H1 (cell line): Measurements from ENCODE around the gene MRPL32. TPM values are rescaled to one million over a fixed set of nuclear protein-coding genes. Genes with fewer than 3 reads are reported as not detected.

Experiments
- CTCF ChIA-PET: fragments of 300-600 bp; sonication (Branson Sonifier 250); formaldehyde crosslinking; loops from one replicate; lab custom pipeline; 2021; ENCODE audit not compliant: partially characterized antibody; lab: Charles Lee
- POLR2A ChIA-PET: fragments of 300-600 bp; sonication (Branson Sonifier 250); formaldehyde crosslinking; loops from one replicate; lab custom pipeline; 2021; ENCODE audit warnings: inconsistent platforms; ENCODE audit not compliant: partially characterized antibody; lab: Charles Lee
- DNase-seq, 2 experiments: peaks; one replicate each; pipeline versions ENCODE4 v3.0.0 to v3.0.0-alpha.2; 2010 to 2022; ENCODE audit warnings: low spot score in 2 of 2, low read depth in 1 of 2, mixed read lengths in 1 of 2
- FAIRE-seq: peaks from 2 replicates; lab custom pipeline; 2011; peaks lifted over from hg19 to GRCh38; lab: Jason Lieb, UNC
- H2AFZ ChIP-seq: 2 replicates; pipeline ENCODE4 v1.8.1; 2012; ENCODE audit warnings: low read length, inconsistent platforms
- H2AK5ac ChIP-seq: 2 replicates; pipeline ENCODE4 v1.6.1; 2013; ENCODE audit warnings: low read depth, low read length
- H2BK120ac ChIP-seq: replicated peaks from 2 replicates; pipeline ENCODE3; 2013; ENCODE audit warnings: low read depth, low read length, inconsistent platforms
- H2BK12ac ChIP-seq: 2 replicates; pipeline ENCODE4 v1.6.1; 2013; ENCODE audit warnings: low read depth, low read length
- H2BK15ac ChIP-seq: 2 replicates; pipeline ENCODE4 v1.6.1; 2013; ENCODE audit warnings: low read length
- H2BK20ac ChIP-seq: 2 replicates; pipeline ENCODE4 v1.6.1; 2013; ENCODE audit warnings: low read length
- H2BK5ac ChIP-seq: 2 replicates; pipeline ENCODE4 v1.6.1; 2013; ENCODE audit warnings: low read depth, low read length
- H3K14ac ChIP-seq: 2 replicates; pipeline ENCODE4 v1.6.1; 2013; ENCODE audit warnings: inconsistent platforms; ENCODE audit not compliant: insufficient read length
- H3K18ac ChIP-seq: 2 replicates; pipeline ENCODE4 v1.6.1; 2013; ENCODE audit warnings: low read length; ENCODE audit errors: extremely low read depth
- H3K23ac ChIP-seq: 2 replicates; pipeline ENCODE4 v1.6.1; 2013; ENCODE audit warnings: inconsistent platforms; ENCODE audit not compliant: insufficient read length
- H3K23me2 ChIP-seq: 2 replicates; pipeline ENCODE4 v1.6.1; 2013; ENCODE audit warnings: low read depth, low read length
- H3K27ac ChIP-seq: 2 replicates; pipeline ENCODE4 v1.6.1; 2011; ENCODE audit warnings: low read depth, low read length, inconsistent platforms
- H3K27me3 ChIP-seq, 4 experiments: replicated peaks in 1 of 4; 1 replicate in 1 of 4; 2 replicates in 3 of 4; pipeline versions ENCODE4 v1.6.1 to v1.8.1; 2011 to 2013; ENCODE audit warnings: low read length in 3 of 4, mild to moderate bottlenecking in 3 of 4, inconsistent platforms in 2 of 4, mixed read lengths in 2 of 4, moderate library complexity in 1 of 4; ENCODE audit not compliant: control insufficient read depth in 3 of 4, insufficient read depth in 3 of 4; ENCODE audit errors: extremely low read depth in 1 of 4
- H3K36me3 ChIP-seq, 4 experiments: 2 replicates each; pipeline versions ENCODE4 v1.6.1 to v1.8.1; 2011 to 2013; ENCODE audit warnings: mild to moderate bottlenecking in 4 of 4, low read length in 3 of 4, moderate library complexity in 2 of 4, control low read depth in 1 of 4, inconsistent platforms in 1 of 4; ENCODE audit not compliant: insufficient read depth in 4 of 4, control insufficient read depth in 2 of 4
- H3K4ac ChIP-seq: replicated peaks from 2 replicates; pipeline ENCODE3; 2013; ENCODE audit warnings: low read length, low read depth, mixed read lengths, inconsistent platforms; ENCODE audit not compliant: insufficient read length
- H3K4me1 ChIP-seq, 4 experiments: replicated peaks in 1 of 4; 1 replicate in 1 of 4; 2 replicates in 3 of 4; pipeline versions ENCODE4 v1.6.1 to v1.8.1; 2011 to 2013; ENCODE audit warnings: low read length in 3 of 4, inconsistent platforms in 2 of 4, mixed read lengths in 1 of 4; ENCODE audit not compliant: insufficient read depth in 4 of 4, control insufficient read depth in 3 of 4
- H3K4me2 ChIP-seq, 2 experiments: 2 replicates each; pipeline versions ENCODE4 v1.6.1 to v1.8.1; 2011 to 2013; ENCODE audit warnings: low read depth in 2 of 2, low read length in 2 of 2, control low read depth in 1 of 2, inconsistent platforms in 1 of 2, mild to moderate bottlenecking in 1 of 2; ENCODE audit not compliant: insufficient read depth in 1 of 2
- H3K4me3 ChIP-seq, 4 experiments: fragments of 200-600, 300-600 bp in 1 of 4; sonication (generic), shearing (Covaris generic), sonication (Bioruptor Twin) in 1 of 4; 2 replicates each; pipeline versions ENCODE4 v1.5.1 to v1.8.1; 2011 to 2016; ENCODE audit warnings: low read length in 4 of 4, low read depth in 3 of 4, control low read depth in 2 of 4, inconsistent platforms in 2 of 4, mild to moderate bottlenecking in 2 of 4, mixed read lengths in 1 of 4, moderate library complexity in 1 of 4; ENCODE audit not compliant: insufficient read depth in 2 of 4; ENCODE audit errors: extremely low read depth in 1 of 4
- H3K56ac ChIP-seq: replicated peaks from 2 replicates; pipeline ENCODE3; 2013; ENCODE audit warnings: low read depth, mild to moderate bottlenecking, mixed read lengths, low read length, inconsistent platforms; ENCODE audit not compliant: insufficient read length
- H3K79me1 ChIP-seq: 2 replicates; pipeline ENCODE4 v1.6.1; 2013; ENCODE audit warnings: low read depth, low read length, control low read depth
- H3K79me2 ChIP-seq, 2 experiments: 2 replicates each; pipeline versions ENCODE4 v1.6.1 to v1.8.1; 2012 to 2013; ENCODE audit warnings: low read length in 2 of 2, mild to moderate bottlenecking in 2 of 2, inconsistent platforms in 1 of 2; ENCODE audit not compliant: insufficient read depth in 2 of 2, control insufficient read depth in 1 of 2
- H3K9ac ChIP-seq, 4 experiments: replicated peaks in 1 of 4; 1 replicate in 1 of 4; 2 replicates in 3 of 4; pipeline versions ENCODE4 v1.6.1 to v1.8.1; 2011 to 2013; ENCODE audit warnings: low read depth in 3 of 4, low read length in 3 of 4, control low read depth in 2 of 4, mild to moderate bottlenecking in 2 of 4, moderate library complexity in 2 of 4, inconsistent platforms in 1 of 4; ENCODE audit errors: extremely low read depth in 1 of 4
- H3K9me3 ChIP-seq, 2 experiments: 2 replicates each; pipeline versions ENCODE4 v1.6.1 to v1.8.1; 2012 to 2013; ENCODE audit warnings: mild to moderate bottlenecking in 2 of 2, moderate library complexity in 2 of 2, control low read depth in 1 of 2, inconsistent platforms in 1 of 2, low read depth in 1 of 2, low read length in 1 of 2, mixed read lengths in 1 of 2; ENCODE audit not compliant: insufficient read depth in 2 of 2
- H4K20me1 ChIP-seq, 2 experiments: replicated peaks in 1 of 2; 2 replicates each; pipeline versions ENCODE3 to v1.8.1; 2011 to 2013; ENCODE audit warnings: inconsistent platforms in 2 of 2, low read length in 2 of 2, mild to moderate bottlenecking in 1 of 2; ENCODE audit not compliant: insufficient read depth in 2 of 2, control insufficient read depth in 1 of 2
- H4K5ac ChIP-seq: 2 replicates; pipeline ENCODE4 v1.6.1; 2013; ENCODE audit warnings: low read length, low read depth, mixed read lengths, inconsistent platforms; ENCODE audit not compliant: insufficient read length
- H4K8ac ChIP-seq: 2 replicates; pipeline ENCODE4 v1.8.0; 2013; ENCODE audit warnings: mild to moderate bottlenecking, moderate library complexity, low read length, inconsistent platforms; ENCODE audit not compliant: insufficient read depth; ENCODE audit errors: extremely low read depth
- H4K91ac ChIP-seq: replicated peaks from 2 replicates; pipeline ENCODE3; 2013; ENCODE audit warnings: low read length, mixed read lengths, inconsistent platforms; ENCODE audit not compliant: insufficient read length
- CHD1 ChIP-seq: IDR thresholded peaks from 2 replicates; pipeline ENCODE4 v1.6.1; 2012; ENCODE audit warnings: low read depth, low read length, improper control_type of control experiment
- SUZ12 ChIP-seq: fragments of 200-600 bp; sonication (generic); IDR thresholded peaks from 2 replicates; pipeline ENCODE4 v1.6.1; 2012; ENCODE audit warnings: mild to moderate bottlenecking, inconsistent platforms, low read length, moderate library complexity, mixed read lengths
- WGBS, 2 experiments: shearing (Covaris generic) in 1 of 2; methylation state at CpG; one replicate each; pipeline versions ENCODE4 v1.1.6 to v1.1.7; 2013 to 2015; ENCODE audit warnings: low lambda C conversion rate in 2 of 2, mixed read lengths in 2 of 2, inconsistent platforms in 1 of 2, low coverage in 1 of 2, missing lambda C conversion rate in 1 of 2; ENCODE audit not compliant: insufficient replicate concordance in 2 of 2, insufficient coverage in 1 of 2, insufficient read length in 1 of 2; ENCODE audit errors: extremely low coverage in 1 of 2, missing lambda C conversion rate in 1 of 2; 5-methylcytosine and 5-hydroxymethylcytosine counted together
- polyA plus RNA-seq, 7 experiments: library from polyadenylated mRNA; depleted of rRNA in 3 of 7; stranded (reverse) in 5 of 7; unstranded in 2 of 7; fragments of >200 nt in 5 of 7; fragments of 200-250 nt in 2 of 7; gene quantifications; 1 replicate in 5 of 7; 2 replicates in 1 of 7; 4 replicates in 1 of 7; pipeline versions ENCODE4 v1.2.1 to v1.2.3, GENCODE V29; 2011 to 2013; ENCODE audit warnings: missing spikeins in 2 of 7, mixed read lengths in 2 of 7
- total RNA-seq: library from RNA; stranded (reverse); fragmentation: NEBNext Ultra II Directional; extraction: Animal tissue kit (Norgen Biotek cat#: 25700); gene quantifications from 2 replicates; pipeline ENCODE4 v1.2.1, GENCODE V29; 2021

MRPL32 gene
- total and polyA plus RNA-seq, 2 of the 8 experiments (the other 6 are each of a cell fraction or from before 2014, with no cell fraction given): 50.9 to 97.2 TPM

- no peak overlapping the region for H2BK15ac ChIP-seq
- no peak overlapping the region for H3K27ac ChIP-seq
- TF ChIP-seq CHD1 (no peak), SUZ12 (no peak)
- no peak for FAIRE-seq
- peaks cover 2 to 7% of the 10 kb centered on the region in 2 experiments for H4K20me1 ChIP-seq
- H3K4me1 ChIP-seq: 0 out of 7 replicates have a peak, but pooled peaks cover 0 to 1% (median 0%) of the 10 kb centered on the region in 4 experiments
- no peak overlapping the region for H3K4me2 ChIP-seq
- H2AK5ac ChIP-seq: no peak overlapping the region
- ChIA-PET POLR2A (interaction anchor here (0.6 to 13.6 kb wide), 4 partner anchors 8 to 60 kb away, joined by 3 to 112 read pairs (median 5); partner anchors contain the start of genes C7orf25, MRPL32 and PSMA2), CTCF (interaction anchor here (0.6 to 1.8 kb wide), 3 partner anchors 10 to 391 kb away, joined by 3 to 6 read pairs (median 4); no protein-coding TSS in a partner anchor)
- no peak overlapping the region for H3K23ac ChIP-seq
- DNase-seq: no peak
- no peaks in the 10 kb centered on the region for H3K79me1 ChIP-seq
- 90% methylated on average over 5 of the region's 5 CpGs; no CpG with 5 or more reads in 1 of the 2 experiments for WGBS, 2 experiments
- H2BK120ac ChIP-seq: no peak overlapping the region
- no peak overlapping the region for H2AFZ ChIP-seq
- H2BK5ac ChIP-seq: no peak overlapping the region
- no peak overlapping the region for H4K5ac ChIP-seq
- no peak overlapping the region for H3K9ac ChIP-seq
- H4K8ac ChIP-seq: no peak overlapping the region
- no peaks in the 10 kb centered on the region for H3K23me2 ChIP-seq
- H2BK20ac ChIP-seq: no peak overlapping the region
- H3K9me3 ChIP-seq: no peaks in the 10 kb centered on the region
- H3K36me3 ChIP-seq: peaks cover 25 to 78% (median 62%) of the 10 kb centered on the region in 4 experiments
- no peak overlapping the region for H3K56ac ChIP-seq
- no peak overlapping the region for H3K14ac ChIP-seq
- peaks cover 2 to 45% of the 10 kb centered on the region in 2 experiments; a peak in 3 of 4 replicates for H3K79me2 ChIP-seq
- no peak overlapping the region for H2BK12ac ChIP-seq
- H3K4ac ChIP-seq: no peak overlapping the region
- H3K27me3 ChIP-seq: no peaks in the 10 kb centered on the region
- H3K18ac ChIP-seq: no peak overlapping the region
- H4K91ac ChIP-seq: no peak overlapping the region
- no peak overlapping the region for H3K4me3 ChIP-seq
Observed at GRCh38 chr7:42924223-42924838, 7.8 kb upstream of the MRPL32 start.
